Measurements from ENCODE around the gene STX7.
"Not testable (repeated sequence)": the region's sequence is repeated elsewhere in the genome, so short reads cannot be mapped to it uniquely, and the experiment has no call there.

STX7 gene

GRCh38 chr6:132512638-132513632 is at the start of gene STX7:
STX7 (minus strand) TSS chr6:132513116; CDS start chr6:132503530, 9,586 bp downstream.
- ChIA-PET POLR2A (interaction anchor here (0.8 to 1.7 kb wide), 3 partner anchors 15 to 302 kb away, joined by 3 to 14 read pairs (median 5); partner anchors contain the start of gene RPS12), CTCF (interaction anchor here (1.0 to 1.6 kb wide), 9 partner anchors 10 to 285 kb away, joined by 3 to 9 read pairs (median 4); partner anchors contain the start of gene SLC18B1)
- no peak for DNase-seq (ENCODE audit: low read depth, low spot score)
- TF ChIP-seq CTCF (IDR thresholded peaks at IDR 0.05; ENCODE audit: insufficient read depth, low read length, missing control alignments): no peak
- H3K4me3 ChIP-seq (ENCODE audit: low read depth, low read length): peak within 1 kb of the TSS; percentile 81

- DNase-seq (ENCODE audit: low read depth, low spot score); H3K4me3 ChIP-seq (ENCODE audit: low read depth, low read length); POLR2A ChIA-PET: not testable (repeated sequence)
- CTCF ChIA-PET: interaction anchor here (1.2 kb wide), 1 partner anchor 29 kb away, joined by 3 read pairs; no protein-coding TSS in a partner anchor
These were observed 47.2 kb upstream of the STX7 start for GRCh38 chr6:132560087-132560486.

- TF ChIP-seq CTCF (IDR thresholded peaks at IDR 0.05; ENCODE audit: insufficient read depth, low read length, missing control alignments): no peak
- DNase-seq (ENCODE audit: low read depth, low spot score): no peak
- CTCF ChIA-PET: interaction anchor here (0.9 to 1.1 kb wide), 2 partner anchors 10 to 22 kb away, joined by 3 read pairs; no protein-coding TSS in a partner anchor
- H3K4me3 ChIP-seq (ENCODE audit: low read depth, low read length): no peak within 1 kb of the TSS
- POLR2A ChIA-PET: no interaction called here
These were observed 39.5 kb upstream of the STX7 start, which contains the start of gene TAAR8 for GRCh38 chr6:132552372-132552771. TAAR8 (plus strand) TSS chr6:132552672; CDS start chr6:132552693, 21 bp downstream.

GRCh38 chr6:132551214-132551613 is 38.3 kb upstream of the STX7 start:
- no peak for TF ChIP-seq CTCF (IDR thresholded peaks at IDR 0.05; ENCODE audit: insufficient read depth, low read length, missing control alignments)
- DNase-seq (ENCODE audit: low read depth, low spot score): no peak
- ChIA-PET POLR2A (no interaction called here), CTCF (no interaction called here)
- H3K4me3 ChIP-seq (ENCODE audit: low read depth, low read length): no peak overlapping the region

GRCh38 chr6:132548746-132549463 is 36.0 kb upstream of the STX7 start:
- DNase-seq (ENCODE audit: low read depth, low spot score): no peak
- TF ChIP-seq CTCF (IDR thresholded peaks at IDR 0.05; ENCODE audit: insufficient read depth, low read length, missing control alignments): no peak
- H3K4me3 ChIP-seq (ENCODE audit: low read depth, low read length): no peak overlapping the region
- POLR2A ChIA-PET: no interaction called here
- CTCF ChIA-PET: interaction anchor here (1.4 kb wide), 1 partner anchor 19 kb away, joined by 3 read pairs; no protein-coding TSS in a partner anchor

- no peak for TF ChIP-seq CTCF (IDR thresholded peaks at IDR 0.05; ENCODE audit: insufficient read depth, low read length, missing control alignments)
- CTCF ChIA-PET: interaction anchor here (6.9 kb wide), 1 partner anchor 14 kb away, joined by 46 read pairs; no protein-coding TSS in a partner anchor
- POLR2A ChIA-PET: no interaction called here
- no peak overlapping the region for H3K4me3 ChIP-seq (ENCODE audit: low read depth, low read length)
- no peak for DNase-seq (ENCODE audit: low read depth, low spot score)
These were observed 31.9 kb upstream of the STX7 start for GRCh38 chr6:132544826-132545225.

Measured in AG04449 (cell line).